Measurements from ENCODE around the gene TEDC2. TPM values are rescaled to one million over a fixed set of nuclear protein-coding genes. Genes with fewer than 3 reads are reported as not detected.

The TEDC2 gene
- total RNA-seq, 1 donor from 2014 or later, result 29.1 TPM

DNA sequence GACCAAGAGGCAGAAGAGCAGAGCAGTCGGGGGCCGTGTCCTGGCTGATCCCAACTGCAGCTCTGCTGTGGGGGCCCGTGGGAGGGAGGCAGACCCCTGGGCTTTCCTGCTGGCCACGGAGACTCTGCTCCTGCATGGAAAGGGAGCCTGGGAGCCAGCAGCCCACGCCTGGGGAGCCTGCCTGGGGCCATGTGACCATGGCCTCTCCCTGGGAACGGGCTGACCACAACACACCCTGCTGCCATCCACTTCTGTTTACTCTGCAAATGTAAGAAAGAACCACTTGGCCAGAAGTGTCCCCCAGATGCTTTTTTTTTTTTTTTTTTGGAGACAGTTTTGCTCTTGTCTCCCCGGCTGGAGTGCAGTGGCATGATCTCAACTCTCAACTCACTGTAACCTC, 2.0 kb upstream of the TEDC2 start:
- H3K36me3 ChIP-seq, result no peaks in the 10 kb centered on the region
- Mint-ChIP-seq H3K4me3 (peak overlapping the region; percentile 52), H3K36me3 (peaks cover 10% of the 10 kb centered on the region), H3K9me3 (peaks cover 2% of the 10 kb centered on the region), H3K27ac (peak overlapping the region; percentile 67), H3K4me1 (peaks cover 7% of the 10 kb centered on the region), H3K27me3 (ENCODE audit: insufficient read depth, low read depth) (peaks cover 5% of the 10 kb centered on the region)
- no peaks in the 10 kb centered on the region for H3K9me3 ChIP-seq (ENCODE audit: low read depth)
- H3K9ac ChIP-seq, result no peak overlapping the region
- H4K20me1 ChIP-seq (ENCODE audit: low read depth), result peaks cover 31% of the 10 kb centered on the region
- peaks cover 42% of the 10 kb centered on the region for H3F3A ChIP-seq (ENCODE audit: low read depth)
- no peak overlapping the region for H3K4me2 ChIP-seq
- no peak overlapping the region for H3K27ac ChIP-seq
- H3K4me3 ChIP-seq, result no peak overlapping the region
- peaks cover 15% of the 10 kb centered on the region for H3K79me2 ChIP-seq (ENCODE audit: low read depth)
- no peak for TF ChIP-seq EZH2 (IDR thresholded peaks at IDR 0.05)
- TF ChIP-seq CTCF (IDR thresholded peaks at IDR 0.05), result no peak
- TF ChIP-seq EZH2phosphoT487 (IDR thresholded peaks at IDR 0.05), result no peak
- peaks cover 14% of the 10 kb centered on the region for H3K4me1 ChIP-seq
- H3K27me3 ChIP-seq, result no peaks in the 10 kb centered on the region
- DNase-seq (ENCODE audit: low spot score), result no peak
- no peak overlapping the region for H2AFZ ChIP-seq (replicated peaks)

DNA sequence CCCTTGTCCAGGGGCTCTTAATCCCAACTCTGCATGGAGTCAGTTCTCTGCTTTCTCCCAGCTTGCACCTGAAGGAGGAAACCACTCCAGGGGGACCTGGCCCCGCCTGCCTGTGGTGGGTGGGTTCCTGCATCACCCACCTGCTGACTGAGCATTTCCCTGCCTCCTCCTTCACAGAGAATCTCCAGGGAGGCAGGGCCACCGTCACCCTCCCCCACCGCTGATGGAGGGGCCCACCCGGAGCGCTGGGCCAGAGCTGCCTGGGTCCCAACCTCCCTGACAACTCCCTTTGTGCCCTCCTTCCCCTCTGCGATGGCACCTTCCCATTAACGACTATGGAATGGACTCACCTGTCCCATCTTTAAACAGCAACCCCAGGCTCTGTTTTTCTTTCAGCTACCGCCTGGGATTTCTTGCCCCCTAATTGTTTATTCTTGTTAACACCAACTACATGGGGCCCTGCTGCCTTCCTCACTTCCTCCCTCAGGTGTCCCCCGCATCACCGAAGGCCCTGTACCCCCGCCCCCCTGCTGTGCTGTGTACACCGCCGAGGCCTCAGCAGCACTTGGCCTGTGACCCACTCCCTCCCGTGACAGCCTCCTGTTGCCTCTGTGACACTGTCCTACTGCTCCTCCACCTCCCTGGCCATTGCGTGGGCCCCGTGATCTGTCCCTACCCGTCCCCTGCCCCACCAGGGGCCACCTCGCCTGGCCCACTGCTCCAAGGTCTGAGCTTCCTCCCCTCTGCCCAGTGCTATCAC, 842 bp upstream of the TEDC2 start:
- H3K36me3 Mint-ChIP-seq, result peaks cover 7% of the 10 kb centered on the region
- H3K27me3 Mint-ChIP-seq (ENCODE audit: insufficient read depth, low read depth), result peaks cover 6% of the 10 kb centered on the region
- Histone ChIP-seq H3K36me3 (no peaks in the 10 kb centered on the region), H3K27me3 (no peaks in the 10 kb centered on the region), H4K20me1 (ENCODE audit: low read depth) (peaks cover 25% of the 10 kb centered on the region), H3K4me3 (peak overlapping the region; percentile 79), H3K79me2 (ENCODE audit: low read depth) (peaks cover 15% of the 10 kb centered on the region), H3K27ac (no peak overlapping the region), H2AFZ (replicated peaks) (peak overlapping the region; percentile 14), H3K9ac (no peak overlapping the region), H3K9me3 (ENCODE audit: low read depth) (no peaks in the 10 kb centered on the region), H3K4me1 (peaks cover 14% of the 10 kb centered on the region), H3K4me2 (peak overlapping the region; percentile 97), H3F3A (ENCODE audit: low read depth) (peaks cover 42% of the 10 kb centered on the region)
- peaks cover 7% of the 10 kb centered on the region for H3K4me1 Mint-ChIP-seq
- TF ChIP-seq EZH2phosphoT487 (IDR thresholded peaks at IDR 0.05) (no peak), EZH2 (IDR thresholded peaks at IDR 0.05) (no peak), CTCF (IDR thresholded peaks at IDR 0.05) (no peak)
- H3K27ac Mint-ChIP-seq, result peak overlapping the region; percentile 95
- H3K9me3 Mint-ChIP-seq, result peaks cover 2% of the 10 kb centered on the region
- H3K4me3 Mint-ChIP-seq, result peak overlapping the region; percentile 88
- DNase-seq (ENCODE audit: low spot score), result no peak

- Histone ChIP-seq H3K27ac (peak overlapping the region; percentile 42), H3K4me3 (peak overlapping the region; percentile 79), H2AFZ (replicated peaks) (no peak overlapping the region), H3K36me3 (no peaks in the 10 kb centered on the region), H3K79me2 (ENCODE audit: low read depth) (peaks cover 15% of the 10 kb centered on the region), H3K9ac (peak overlapping the region; percentile 45), H4K20me1 (ENCODE audit: low read depth) (peaks cover 25% of the 10 kb centered on the region), H3K4me1 (peaks cover 14% of the 10 kb centered on the region), H3K4me2 (peak overlapping the region; percentile 97), H3K27me3 (no peaks in the 10 kb centered on the region), H3K9me3 (ENCODE audit: low read depth) (no peaks in the 10 kb centered on the region), H3F3A (ENCODE audit: low read depth) (peaks cover 49% of the 10 kb centered on the region)
- H3K27me3 Mint-ChIP-seq (ENCODE audit: insufficient read depth, low read depth), result peaks cover 6% of the 10 kb centered on the region
- H3K36me3 Mint-ChIP-seq, result peaks cover 7% of the 10 kb centered on the region
- peaks cover 7% of the 10 kb centered on the region for H3K4me1 Mint-ChIP-seq
- peaks cover 2% of the 10 kb centered on the region for H3K9me3 Mint-ChIP-seq
- peak overlapping the region; percentile 83 for H3K4me3 Mint-ChIP-seq
- no peak overlapping the region for H3K27ac Mint-ChIP-seq
- no peak for DNase-seq (ENCODE audit: low spot score)
- no peak for TF ChIP-seq EZH2 (IDR thresholded peaks at IDR 0.05)
- TF ChIP-seq CTCF (IDR thresholded peaks at IDR 0.05), result no peak
- no peak for TF ChIP-seq EZH2phosphoT487 (IDR thresholded peaks at IDR 0.05)
Observed at GRCh38 chr16:2460391-2460713, 443 bp downstream of the TEDC2 start.

All from neural progenitor cell (in vitro differentiated cells).